HFFc6 (cell line): ENCODE data around the gene TELO2. TPM values are rescaled to one million over a fixed set of nuclear protein-coding genes. Genes with fewer than 3 reads are reported as not detected.

Source experiments
- DNase-seq: peaks from one replicate; pipeline ENCODE4 v3.0.0-alpha.2; 2018
- H3K27ac Mint-ChIP-seq: 2 replicates; pipeline ENCODE4 v1.8.0; 2020; ENCODE audit warnings: mild to moderate bottlenecking, mixed read lengths
- H3K27me3 Mint-ChIP-seq: 2 replicates; pipeline ENCODE4 v1.8.0; 2021; ENCODE audit warnings: mild to moderate bottlenecking, moderate library complexity, mixed read lengths; ENCODE audit not compliant: insufficient read depth
- H3K36me3 Mint-ChIP-seq: 2 replicates; pipeline ENCODE4 v1.8.0; 2021; ENCODE audit warnings: low read depth, mixed read lengths
- H3K4me1 Mint-ChIP-seq: 2 replicates; pipeline ENCODE4 v1.8.0; 2020; ENCODE audit warnings: low read depth, mixed read lengths
- H3K4me3 Mint-ChIP-seq: 2 replicates; pipeline ENCODE4 v1.8.0; 2020; ENCODE audit warnings: mild to moderate bottlenecking, moderate library complexity, mixed read lengths
- H3K9me3 Mint-ChIP-seq: 2 replicates; pipeline ENCODE4 v1.8.0; 2020; ENCODE audit warnings: mild to moderate bottlenecking, mixed read lengths
- total RNA-seq, 6 experiments: library from RNA; stranded (reverse); fragmentation: NEBNext Ultra II Directional; extraction: Animal tissue kit (Norgen Biotek cat#: 25700); gene quantifications; 2 replicates in 1 of 6; 3 replicates in 5 of 6; pipeline ENCODE4 v1.2.3, GENCODE V29; 2021
- TF ChIP-seq, protein P1 (sequence below): fragments of 200-600 bp; sonication (generic); IDR thresholded peaks from 2 replicates; pipeline ENCODE4 v1.5.0; 2021; ENCODE audit warnings: antibody characterized with exemption, mild to moderate bottlenecking

Gene TELO2
- total RNA-seq, 6 experiments from 2014 or later: 28.6 to 37.4 (median 34.8) TPM

DNA sequence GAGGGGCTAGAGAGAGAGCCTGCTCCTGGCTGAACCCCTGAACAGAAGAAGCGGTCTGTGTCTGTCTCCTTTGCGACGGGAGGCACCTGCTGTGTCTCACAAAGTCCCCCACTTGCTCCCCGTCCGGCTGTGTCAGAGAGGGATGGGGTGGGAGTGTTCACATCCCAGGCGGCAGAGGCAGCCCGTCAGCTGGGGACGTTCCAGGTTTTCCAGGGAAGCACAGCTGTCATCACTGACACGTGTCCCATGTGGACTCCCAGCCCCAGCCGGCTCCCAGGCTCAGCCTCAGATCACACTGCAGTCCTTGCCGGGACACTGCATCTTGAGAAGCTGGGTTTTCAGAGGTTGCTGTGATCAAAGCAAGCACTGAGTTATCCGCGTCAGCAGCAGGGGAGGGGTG lies 1.6 kb downstream of the TELO2 start:
- peaks cover 15% of the 10 kb centered on the region for H3K4me1 Mint-ChIP-seq
- DNase-seq: no peak
- TF ChIP-seq, protein P1, sequence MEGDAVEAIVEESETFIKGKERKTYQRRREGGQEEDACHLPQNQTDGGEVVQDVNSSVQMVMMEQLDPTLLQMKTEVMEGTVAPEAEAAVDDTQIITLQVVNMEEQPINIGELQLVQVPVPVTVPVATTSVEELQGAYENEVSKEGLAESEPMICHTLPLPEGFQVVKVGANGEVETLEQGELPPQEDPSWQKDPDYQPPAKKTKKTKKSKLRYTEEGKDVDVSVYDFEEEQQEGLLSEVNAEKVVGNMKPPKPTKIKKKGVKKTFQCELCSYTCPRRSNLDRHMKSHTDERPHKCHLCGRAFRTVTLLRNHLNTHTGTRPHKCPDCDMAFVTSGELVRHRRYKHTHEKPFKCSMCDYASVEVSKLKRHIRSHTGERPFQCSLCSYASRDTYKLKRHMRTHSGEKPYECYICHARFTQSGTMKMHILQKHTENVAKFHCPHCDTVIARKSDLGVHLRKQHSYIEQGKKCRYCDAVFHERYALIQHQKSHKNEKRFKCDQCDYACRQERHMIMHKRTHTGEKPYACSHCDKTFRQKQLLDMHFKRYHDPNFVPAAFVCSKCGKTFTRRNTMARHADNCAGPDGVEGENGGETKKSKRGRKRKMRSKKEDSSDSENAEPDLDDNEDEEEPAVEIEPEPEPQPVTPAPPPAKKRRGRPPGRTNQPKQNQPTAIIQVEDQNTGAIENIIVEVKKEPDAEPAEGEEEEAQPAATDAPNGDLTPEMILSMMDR: peak; percentile 19; the same call in 1 of the 2 replicates
- peaks cover 3% of the 10 kb centered on the region; the same call in 1 of the 2 replicates for H3K36me3 Mint-ChIP-seq
- H3K9me3 Mint-ChIP-seq: no peaks in the 10 kb centered on the region
- H3K27ac Mint-ChIP-seq: peak overlapping the region; percentile 80
- H3K4me3 Mint-ChIP-seq: peak overlapping the region; percentile 93
- H3K27me3 Mint-ChIP-seq: no peaks in the 10 kb centered on the region; the same call in 1 of the 2 replicates

DNA sequence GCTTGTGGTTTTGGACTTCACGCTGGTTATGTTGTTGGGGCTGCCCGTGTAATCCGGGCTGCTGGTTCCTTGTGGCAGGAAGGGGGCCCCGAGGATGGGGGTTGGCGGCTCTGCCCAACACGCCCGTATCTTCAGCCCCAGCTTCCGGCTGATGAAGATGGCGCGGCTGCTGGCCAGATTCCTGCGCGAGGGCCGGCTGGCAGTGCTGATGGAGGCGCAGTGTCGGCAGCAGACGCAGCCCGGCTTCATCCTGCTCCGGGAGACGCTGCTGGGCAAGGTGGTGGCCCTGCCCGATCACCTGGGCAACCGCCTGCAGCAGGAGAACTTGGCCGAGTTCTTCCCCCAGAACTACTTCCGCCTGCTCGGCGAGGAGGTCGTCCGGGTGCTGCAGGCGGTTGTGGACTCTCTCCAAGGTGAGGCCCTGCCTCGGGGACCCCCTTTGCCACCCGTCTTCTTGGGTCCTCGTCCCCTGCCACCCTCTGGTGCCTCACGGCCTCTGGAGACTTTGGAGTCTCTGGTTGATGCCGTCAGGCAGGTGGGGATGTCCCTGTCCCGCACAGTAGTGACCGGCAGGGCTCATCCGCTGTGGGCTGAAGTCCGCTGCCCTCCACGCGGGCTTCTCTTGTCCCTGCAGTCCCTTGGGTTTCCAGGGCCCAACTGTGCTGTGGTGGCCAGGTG lies 2.2 kb downstream of the TELO2 start:
- no peaks in the 10 kb centered on the region for H3K9me3 Mint-ChIP-seq
- peaks cover 15% of the 10 kb centered on the region for H3K4me1 Mint-ChIP-seq
- DNase-seq: no peak
- no peak overlapping the region for H3K27ac Mint-ChIP-seq
- H3K36me3 Mint-ChIP-seq: peaks cover 3% of the 10 kb centered on the region; the same call in 1 of the 2 replicates
- H3K4me3 Mint-ChIP-seq: no peak overlapping the region
- H3K27me3 Mint-ChIP-seq: no peaks in the 10 kb centered on the region; the same call in 1 of the 2 replicates
- TF ChIP-seq, protein P1: no peak

DNA sequence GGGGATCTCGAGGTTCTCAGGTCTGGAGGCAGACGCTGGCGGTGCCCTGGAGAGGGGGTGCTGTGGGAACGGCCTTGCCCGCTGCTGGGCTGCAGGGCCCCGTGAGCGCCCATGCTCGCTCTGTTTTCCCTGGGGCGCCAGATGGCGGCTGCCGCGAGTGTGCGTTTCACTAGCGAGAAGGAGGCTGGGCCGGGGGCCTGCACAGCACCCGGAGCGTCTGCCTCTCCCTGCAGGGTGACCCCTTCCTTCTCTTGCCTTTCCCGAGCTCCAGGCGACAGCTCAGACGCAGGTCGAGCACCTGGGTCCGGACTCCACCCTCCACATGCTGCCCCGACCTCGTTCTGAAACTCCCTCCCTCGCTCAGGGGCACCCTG lies 2.7 kb downstream of the TELO2 start:
- no peak overlapping the region for H3K27ac Mint-ChIP-seq
- H3K9me3 Mint-ChIP-seq: no peaks in the 10 kb centered on the region
- no peak for DNase-seq
- TF ChIP-seq, protein P1: no peak
- no peaks in the 10 kb centered on the region; the same call in 1 of the 2 replicates for H3K27me3 Mint-ChIP-seq
- peaks cover 3% of the 10 kb centered on the region; the same call in 1 of the 2 replicates for H3K36me3 Mint-ChIP-seq
- H3K4me1 Mint-ChIP-seq: peaks cover 15% of the 10 kb centered on the region
- H3K4me3 Mint-ChIP-seq: no peak overlapping the region

DNA sequence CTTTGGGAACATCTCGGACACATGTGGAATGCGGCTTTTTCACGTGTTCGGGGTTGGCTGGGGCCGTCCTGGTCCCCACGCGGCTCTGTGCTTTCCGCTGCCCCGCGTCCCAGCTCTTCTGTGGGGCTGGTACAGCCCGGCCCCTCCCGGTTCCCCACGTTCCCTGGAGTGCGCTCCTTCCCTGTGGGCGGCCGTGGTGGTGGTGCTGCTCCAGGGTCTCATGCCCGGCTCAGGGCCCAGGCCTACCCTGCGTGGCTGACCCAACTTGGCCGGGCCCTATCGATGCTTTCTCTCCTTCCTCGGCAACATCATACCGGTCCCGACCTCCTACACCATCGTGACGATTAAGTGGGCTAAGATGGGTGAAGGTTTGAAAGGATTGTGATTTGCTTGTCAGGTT lies 3.3 kb downstream of the TELO2 start:
- Mint-ChIP-seq H3K27ac (no peak overlapping the region), H3K4me1 (peaks cover 15% of the 10 kb centered on the region), H3K36me3 (peaks cover 3% of the 10 kb centered on the region; the same call in 1 of the 2 replicates), H3K27me3 (no peaks in the 10 kb centered on the region; the same call in 1 of the 2 replicates), H3K9me3 (no peaks in the 10 kb centered on the region), H3K4me3 (no peak overlapping the region)
- TF ChIP-seq, protein P1: no peak
- no peak for DNase-seq

DNA sequence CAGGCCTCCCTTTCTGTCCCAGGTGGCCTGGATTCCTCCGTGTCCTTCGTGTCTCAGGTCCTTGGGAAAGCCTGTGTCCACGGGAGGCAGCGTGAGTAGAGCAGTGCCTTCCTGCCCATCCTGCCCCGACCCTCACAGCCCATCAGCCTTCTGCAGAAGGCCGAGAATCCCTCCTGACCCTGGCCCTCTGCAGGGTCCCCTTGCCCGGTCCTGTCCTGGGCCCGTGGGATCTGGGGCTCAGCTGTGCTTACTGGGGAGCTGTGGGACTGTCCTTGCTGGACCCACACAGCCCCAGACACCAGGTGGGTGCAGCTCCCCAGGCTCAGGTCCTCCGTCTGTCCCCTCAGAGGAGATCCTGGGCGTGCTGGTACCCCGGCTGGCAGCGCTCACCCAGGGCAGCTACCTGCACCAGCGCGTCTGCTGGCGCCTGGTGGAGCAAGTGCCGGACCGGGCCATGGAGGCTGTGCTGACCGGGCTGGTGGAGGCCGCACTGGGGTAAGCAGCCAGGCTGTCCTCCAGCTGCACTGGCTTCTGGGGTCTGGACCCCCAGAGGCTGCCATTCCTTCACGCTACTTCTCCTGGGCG lies 3.9 kb downstream of the TELO2 start:
- H3K9me3 Mint-ChIP-seq: no peaks in the 10 kb centered on the region
- H3K27ac Mint-ChIP-seq: no peak overlapping the region
- peaks cover 15% of the 10 kb centered on the region for H3K4me1 Mint-ChIP-seq
- TF ChIP-seq, protein P1: no peak
- DNase-seq: no peak
- peaks cover 3% of the 10 kb centered on the region; the same call in 1 of the 2 replicates for H3K36me3 Mint-ChIP-seq
- H3K27me3 Mint-ChIP-seq: no peaks in the 10 kb centered on the region; the same call in 1 of the 2 replicates
- no peak overlapping the region for H3K4me3 Mint-ChIP-seq
